ENCODE data around the gene CDCA7L.
A peak's percentile ranks its signal among the peaks of the same experiment; 100 is the strongest.
"Not testable (repeated sequence)": the region's sequence is repeated elsewhere in the genome, so short reads cannot be mapped to it uniquely, and the experiment has no call there.

The CDCA7L gene

GRCh38 chr7:21942955-21943354 lies 2.7 kb downstream of the CDCA7L start:
- peak; percentile 80 for DNase-seq

- DNase-seq = peak; percentile 59
Observed at GRCh38 chr7:21941611-21942141, 4.0 kb downstream of the CDCA7L start.

- DNase-seq = no peak
Observed at GRCh38 chr7:21939858-21940372, 5.8 kb downstream of the CDCA7L start.

GRCh38 chr7:21939136-21939857 lies 6.4 kb downstream of the CDCA7L start:
- DNase-seq = peak; percentile 65

- no peak for DNase-seq
Observed at GRCh38 chr7:21938463-21938862, 7.2 kb downstream of the CDCA7L start.

DNA sequence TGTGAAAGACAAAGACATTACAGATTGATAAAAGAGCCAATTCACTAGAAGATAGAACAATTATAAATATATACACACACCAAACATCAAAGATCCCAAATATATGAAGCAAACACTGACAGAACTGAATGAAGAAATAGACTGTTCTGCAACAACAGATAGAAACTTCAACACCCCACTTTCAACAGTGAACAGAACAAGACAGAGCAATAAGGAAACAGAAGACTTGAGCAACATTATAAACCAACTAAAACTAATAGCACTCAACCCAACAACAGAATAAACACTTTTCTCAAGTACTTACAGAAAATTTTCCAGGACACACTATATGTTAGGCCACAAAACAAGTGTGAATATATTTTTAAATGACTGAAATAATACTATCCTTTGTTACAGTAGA lies 10.9 kb downstream of the CDCA7L start:
- no peak for DNase-seq

- DNase-seq = not testable (repeated sequence)
Observed at GRCh38 chr7:21933293-21933692, 12.4 kb downstream of the CDCA7L start.

DNA sequence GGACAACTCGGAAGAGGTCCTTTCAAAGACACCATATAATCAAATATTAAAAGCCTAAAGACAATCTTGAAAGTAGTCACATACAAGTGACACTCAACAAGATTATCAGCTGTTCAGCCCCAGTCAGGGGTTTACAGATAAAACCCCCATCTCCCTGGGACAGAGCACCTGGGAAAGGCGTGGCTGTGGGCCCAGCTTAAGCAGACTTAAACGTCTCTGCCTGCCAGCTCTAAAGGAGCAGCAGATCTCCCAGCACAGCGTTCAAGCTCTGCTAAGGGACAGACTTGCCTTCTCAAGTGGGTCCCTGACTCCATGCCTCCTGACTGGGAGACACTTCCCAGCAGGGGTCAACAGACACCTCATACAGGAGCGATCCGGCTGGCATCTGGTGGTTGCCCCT lies 18.0 kb downstream of the CDCA7L start:
- DNase-seq = no peak

- DNase-seq = no peak
Observed at GRCh38 chr7:21926448-21926847, 19.3 kb downstream of the CDCA7L start.

GRCh38 chr7:21923658-21924057 lies 22.0 kb downstream of the CDCA7L start:
- DNase-seq = peak; percentile 68

DNA sequence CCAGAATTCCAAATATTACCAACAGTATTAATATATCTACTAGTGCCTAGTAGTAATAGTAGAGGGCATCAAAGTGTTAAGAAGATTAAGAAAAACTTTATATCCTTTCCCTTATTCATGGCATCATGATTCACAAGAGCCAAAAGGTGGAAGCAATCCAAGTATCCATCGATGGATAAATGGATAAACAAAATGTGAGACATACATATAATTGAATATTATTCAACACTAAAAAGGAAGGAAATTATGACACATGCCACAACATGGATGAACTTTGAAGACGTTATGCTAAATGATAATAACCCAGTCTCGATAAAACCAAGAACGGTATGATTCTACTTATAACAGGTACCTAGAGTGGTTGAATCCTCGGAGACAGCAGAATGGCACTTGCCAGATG lies 23.1 kb downstream of the CDCA7L start:
- DNase-seq = no peak

DNA sequence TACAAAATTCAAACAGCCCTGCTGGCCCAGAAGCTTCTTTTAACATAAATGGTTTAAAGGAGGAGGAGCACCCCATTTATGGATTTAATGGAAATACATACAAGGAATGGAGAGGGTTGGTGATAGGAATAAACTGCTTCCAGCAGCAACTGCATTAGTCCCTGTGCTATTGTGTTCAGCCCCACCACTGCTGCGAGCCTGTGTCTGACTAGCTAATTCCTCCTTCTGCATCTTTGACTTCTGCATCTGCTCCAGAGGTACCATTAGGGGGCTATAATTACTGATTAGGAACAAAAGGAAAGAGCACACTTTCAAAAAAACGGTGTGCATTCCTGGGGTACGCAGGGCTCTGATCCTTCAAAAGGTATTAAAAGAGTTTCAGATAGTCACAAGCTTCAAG lies 24.8 kb downstream of the CDCA7L start:
- DNase-seq = peak; percentile 63

- peak; percentile 90 for DNase-seq
Observed at GRCh38 chr7:21918216-21918615, 27.5 kb downstream of the CDCA7L start.

GRCh38 chr7:21916629-21917028 lies 29.1 kb downstream of the CDCA7L start:
- DNase-seq = no peak

GRCh38 chr7:21916176-21916575 lies 29.5 kb downstream of the CDCA7L start:
- no peak for DNase-seq

- no peak for DNase-seq
Observed at GRCh38 chr7:21915140-21915539, 30.6 kb downstream of the CDCA7L start.

DNA sequence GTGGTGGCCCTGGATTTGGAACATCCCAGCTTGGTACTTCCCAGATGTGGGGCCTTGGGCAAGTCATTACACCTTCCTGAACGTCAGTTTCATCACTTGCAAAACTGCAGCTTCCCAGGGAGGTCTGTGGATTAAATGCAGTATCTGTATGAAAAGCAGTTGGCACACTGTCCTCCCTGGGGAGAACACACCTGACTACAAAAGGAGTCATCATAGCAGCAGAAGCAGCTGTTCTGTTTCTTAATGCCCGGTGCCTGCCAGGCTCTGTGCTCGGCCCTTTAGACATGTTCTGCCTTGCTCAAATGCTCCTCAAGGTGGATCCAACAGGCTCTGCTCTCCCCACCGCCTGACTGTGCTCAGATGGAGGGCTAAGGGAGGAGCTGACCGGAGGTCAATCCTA lies 31.0 kb downstream of the CDCA7L start:
- no peak for DNase-seq

- DNase-seq = no peak
Observed at GRCh38 chr7:21912931-21913780, 32.5 kb downstream of the CDCA7L start.

DNA sequence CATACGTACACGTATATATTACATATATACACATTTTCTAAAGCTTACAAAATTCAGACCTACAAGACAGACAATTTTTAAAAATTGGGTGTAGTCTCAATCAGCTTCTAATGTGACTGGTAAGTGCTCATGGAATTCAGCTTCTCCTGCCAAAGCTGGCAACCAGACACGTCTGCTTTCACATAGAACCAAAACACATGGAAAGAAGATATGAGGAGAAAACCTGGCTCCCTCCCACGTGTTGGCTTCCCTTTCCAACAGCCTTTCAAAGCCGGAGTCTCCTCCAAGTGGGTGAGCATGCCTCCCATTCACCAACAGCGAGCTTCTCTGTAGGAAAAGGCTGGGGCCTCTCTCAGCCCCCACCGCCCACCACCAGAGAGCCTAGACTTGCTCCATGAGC lies 33.4 kb downstream of the CDCA7L start:
- no peak for DNase-seq

DNA sequence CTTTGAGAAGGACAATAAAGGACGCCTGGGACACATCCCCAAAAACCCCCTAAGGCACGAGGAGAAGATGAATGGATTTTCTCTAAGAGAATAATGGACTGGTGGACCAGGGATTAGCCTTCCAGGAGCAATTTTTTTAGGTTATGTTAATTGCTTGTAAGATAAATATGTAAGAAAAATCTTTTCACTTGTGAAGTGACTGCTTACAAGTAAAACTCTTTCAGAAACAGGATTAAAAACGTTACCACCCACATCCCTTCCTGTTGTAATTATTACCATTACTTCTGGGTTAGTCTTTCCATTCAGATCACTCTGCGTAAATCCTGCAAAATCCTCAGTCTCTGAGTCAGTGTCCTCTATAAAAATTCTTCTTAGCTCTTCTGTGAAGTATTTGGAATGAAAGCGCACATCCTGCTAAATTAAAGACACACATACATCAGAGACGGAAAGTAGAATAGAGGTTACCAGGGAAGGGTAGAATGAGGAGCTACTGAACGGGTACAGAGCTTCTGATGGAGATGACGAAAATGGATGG lies 34.3 kb downstream of the CDCA7L start:
- DNase-seq = no peak

DNA sequence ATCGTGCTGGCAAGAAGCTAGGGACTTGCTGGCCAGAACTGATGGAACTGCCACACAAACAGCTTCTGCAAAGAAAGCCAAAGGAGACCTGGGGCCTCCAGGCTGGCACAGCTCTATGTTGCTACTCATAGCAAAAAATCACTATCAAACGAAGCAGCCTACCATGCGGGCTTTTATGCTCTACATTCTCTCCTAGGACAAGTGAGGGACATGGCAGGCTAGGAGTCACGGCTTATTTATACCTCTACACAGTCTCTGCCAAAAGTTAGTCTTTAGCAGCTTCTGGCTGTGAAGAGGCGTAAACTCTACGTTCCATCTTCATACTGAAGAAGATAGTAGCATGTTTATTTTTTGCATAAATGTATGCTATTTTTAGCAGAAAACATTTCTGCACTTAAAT lies 35.4 kb downstream of the CDCA7L start:
- DNase-seq = no peak

DNA sequence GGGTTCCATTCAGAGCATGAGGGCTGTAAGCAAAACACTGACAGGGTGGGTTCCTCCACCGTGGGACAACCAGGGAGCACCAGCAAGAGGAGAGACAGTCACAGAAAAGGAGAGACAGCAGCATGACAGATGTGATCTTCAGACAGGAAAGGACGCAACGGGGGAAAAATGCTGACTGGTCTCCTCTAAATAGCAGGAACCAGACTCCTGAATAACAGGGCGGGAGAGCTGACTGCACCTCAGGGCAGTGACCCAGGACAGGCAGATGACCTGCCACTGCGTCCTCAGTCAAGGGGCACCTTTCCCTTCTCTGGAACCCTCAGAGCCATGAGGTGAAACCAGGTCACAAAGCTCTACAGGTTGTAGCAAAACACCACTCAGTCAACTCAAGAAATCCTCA lies 37.0 kb downstream of the CDCA7L start:
- no peak for DNase-seq

DNA sequence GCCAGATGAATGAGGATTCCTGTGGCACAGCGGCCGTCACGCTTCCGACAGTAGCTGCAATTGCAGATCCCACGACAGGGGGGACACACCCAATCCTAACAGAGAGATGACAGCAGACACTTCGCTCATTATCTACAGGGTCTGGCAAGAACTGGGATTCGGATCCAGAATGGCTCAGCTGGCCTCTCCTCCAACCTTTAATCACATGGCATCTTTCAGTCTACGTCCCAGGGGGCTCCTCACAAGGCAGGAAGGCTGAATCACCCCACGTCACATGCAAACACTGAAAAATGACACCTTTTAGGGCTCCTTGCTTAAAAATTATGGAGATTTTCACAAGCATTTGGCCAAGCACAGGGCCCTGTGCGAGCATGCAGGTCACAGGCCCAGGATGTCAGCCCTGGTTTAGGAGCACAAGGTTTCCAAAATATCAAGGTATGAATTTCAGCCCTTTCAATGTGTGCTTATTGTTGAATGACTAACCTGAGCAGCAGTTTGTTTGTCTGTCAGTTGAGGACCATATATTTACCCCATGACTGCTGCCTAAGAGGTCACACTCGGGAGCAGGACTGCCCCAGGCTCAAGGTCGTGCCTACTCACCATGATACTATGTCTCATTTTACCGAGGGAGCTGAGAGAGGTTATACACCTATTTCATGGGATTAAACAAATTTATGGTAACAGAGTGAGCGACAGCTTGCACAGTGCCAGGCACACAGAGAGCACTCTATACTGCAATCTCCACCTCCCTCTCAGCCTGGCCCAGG lies 42.5 kb downstream of the CDCA7L start:
- DNase-seq = no peak
